Activated CD4-positive, CD25-positive, alpha-beta regulatory T cell treated with anti-CD3 and anti-CD28 coated beads, Interleukin-2, amount 50 U/mL, for 24 hours (primary cell): ENCODE results near the gene HDGFL1.

Source experiments
- ATAC-seq, 2 donors: fragments of 150-1000 bp; cut with Tn5 transposase; one replicate each; pipeline ENCODE4 v1.10.0; 2021; ENCODE audit warnings: mild to moderate bottlenecking in 1 of 2, moderate library complexity in 1 of 2

Gene HDGFL1

GRCh38 chr6:22593895-22594294 lies 24.5 kb downstream of the HDGFL1 start:
- ATAC-seq = no peak

- ATAC-seq = no peak
Observed at GRCh38 chr6:22596011-22596410, 26.6 kb downstream of the HDGFL1 start.

- ATAC-seq = no peak
Observed at GRCh38 chr6:22598339-22598738, 29.0 kb downstream of the HDGFL1 start.

- no peak for ATAC-seq
Observed at GRCh38 chr6:22600059-22600458, 30.7 kb downstream of the HDGFL1 start.

GRCh38 chr6:22601984-22602383 lies 32.6 kb downstream of the HDGFL1 start:
- no peak for ATAC-seq

GRCh38 chr6:22605736-22606135 lies 36.4 kb downstream of the HDGFL1 start:
- ATAC-seq = no peak

- ATAC-seq = no peak
Observed at GRCh38 chr6:22610127-22610526, 40.8 kb downstream of the HDGFL1 start.

- ATAC-seq = no peak
Observed at GRCh38 chr6:22612236-22612635, 42.9 kb downstream of the HDGFL1 start.

GRCh38 chr6:22613051-22613450 lies 43.7 kb downstream of the HDGFL1 start:
- ATAC-seq = no peak

GRCh38 chr6:22613695-22614094 lies 44.3 kb downstream of the HDGFL1 start:
- no peak for ATAC-seq

GRCh38 chr6:22614547-22614946 lies 45.2 kb downstream of the HDGFL1 start:
- no peak for ATAC-seq

GRCh38 chr6:22621028-22621427 lies 51.7 kb downstream of the HDGFL1 start:
- ATAC-seq = no peak
